ENCODE results near the gene ROPN1B.

- TF ChIP-seq CTCF (IDR thresholded peaks at IDR 0.05) (no peak), POLR2A (IDR thresholded peaks at IDR 0.05) (no peak)
Measured at GRCh38 chr3:126025862-126026261, 56.9 kb downstream of the ROPN1B start.

Data from esophagus squamous epithelium (tissue), 4 donors.